ENCODE data around the gene CHD1L. TPM values are rescaled to one million over a fixed set of nuclear protein-coding genes. Genes with fewer than 3 reads are reported as not detected.

Gene CHD1L
- total RNA-seq, 2 experiments from 2014 or later, result 62.3 to 63.2 TPM

DNA sequence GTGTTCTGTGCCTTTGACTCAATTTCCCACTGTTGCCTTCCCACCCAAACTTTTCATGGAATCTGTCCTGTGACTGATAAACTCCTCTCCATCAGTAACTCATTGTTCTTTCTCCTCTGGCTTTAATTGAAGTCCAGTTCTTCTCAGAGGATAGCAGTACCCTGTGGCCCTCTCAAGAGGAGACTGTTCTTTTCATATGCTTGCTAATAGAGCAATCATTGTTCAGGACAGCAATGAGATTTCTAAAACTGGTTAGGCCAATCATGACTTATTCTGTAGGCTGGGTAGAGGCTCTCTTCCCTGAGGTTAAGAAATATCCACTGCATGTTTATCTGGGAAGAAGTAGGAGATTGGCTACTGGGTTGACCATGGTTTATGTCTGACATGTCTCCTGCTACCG is 98.8 kb downstream of the CHD1L start:
- ATAC-seq (no peak), DNase-seq (no peak)
- H3K27ac Mint-ChIP-seq, result no peak overlapping the region
- no peak overlapping the region for H3K4me3 Mint-ChIP-seq
- H3K4me1 Mint-ChIP-seq (ENCODE audit: low read depth), result no peaks in the 10 kb centered on the region
- H3K9me3 Mint-ChIP-seq (ENCODE audit: insufficient read depth), result no peaks in the 10 kb centered on the region
- POLR2A ChIA-PET, result no interaction called here
- CTCF ChIA-PET, result no interaction called here
- peaks cover 44% of the 10 kb centered on the region for H3K27me3 Mint-ChIP-seq (ENCODE audit: low read depth)
- no peaks in the 10 kb centered on the region for H3K36me3 Mint-ChIP-seq (ENCODE audit: low read depth)

Other genes starting within 250 kb of the CHD1L start
- gene PRKAB2, start 70.2 kb upstream of the CHD1L start, total RNA-seq, result 10 to 100 TPM in 1 of 2 experiments, 1 to 10 TPM in 1; 9.6 to 10.4 TPM
- gene FMO5, start 17.3 kb upstream of the CHD1L start, total RNA-seq, result under 1 TPM; 0.31 to 0.50 TPM